Measurements from ENCODE around the gene FAF1.

The FAF1 gene

GRCh38 chr1:50831300-50832061 lies 128.6 kb downstream of the FAF1 start:
- Histone ChIP-seq H3K4me3 (ENCODE audit: low read depth, low read length) (no peak overlapping the region), H3K4me1 (ENCODE audit: control insufficient read depth, insufficient read depth, low read length) (no peaks in the 10 kb centered on the region), H3K27ac (ENCODE audit: extremely low read depth, low read depth, low read length) (no peak overlapping the region), H3K9me3 (ENCODE audit: control insufficient read depth, insufficient read depth, low read depth, low read length) (no peaks in the 10 kb centered on the region), H3K36me3 (ENCODE audit: control insufficient read depth in 2 of 2, insufficient read depth in 1 of 2, low read length in 2 of 2) (no peaks in the 10 kb centered on the region)
- POLR2A ChIA-PET, result interaction anchor here (0.6 kb wide), 1 partner anchor 351 kb away, joined by 5 read pairs; no protein-coding TSS in a partner anchor
- TF ChIP-seq ZNF610 (tag by site-specific recombination; IDR thresholded peaks at IDR 0.05; ENCODE audit: borderline replicate concordance) (peak; percentile 98; the same call in 1 of the 2 replicates), ZNF280C (tag by site-specific recombination; IDR thresholded peaks at IDR 0.05) (no peak)
- CTCF ChIA-PET, result interaction anchor here (0.6 to 1.1 kb wide), 2 partner anchors 57 to 605 kb away, joined by 3 to 4 read pairs; no protein-coding TSS in a partner anchor

- no peaks in the 10 kb centered on the region for H3K4me1 ChIP-seq (ENCODE audit: control insufficient read depth, insufficient read depth, low read length)
- H3K9me3 ChIP-seq (ENCODE audit: control insufficient read depth, insufficient read depth, low read depth, low read length), result no peaks in the 10 kb centered on the region
- H3K36me3 ChIP-seq (ENCODE audit: control insufficient read depth in 2 of 2, insufficient read depth in 1 of 2, low read length in 2 of 2), result no peaks in the 10 kb centered on the region
- TF ChIP-seq ZNF292 (tag by site-specific recombination; IDR thresholded peaks at IDR 0.05; ENCODE audit: borderline replicate concordance, low read depth), result no peak
- TF ChIP-seq ZBTB7A (tag by site-specific recombination; IDR thresholded peaks at IDR 0.05; ENCODE audit: low read depth), result no peak
- no peak for TF ChIP-seq OVOL3 (tag by site-specific recombination; IDR thresholded peaks at IDR 0.05)
- TF ChIP-seq PRDM1 (tag by site-specific recombination; IDR thresholded peaks at IDR 0.05), result no peak
- TF ChIP-seq, protein P1, sequence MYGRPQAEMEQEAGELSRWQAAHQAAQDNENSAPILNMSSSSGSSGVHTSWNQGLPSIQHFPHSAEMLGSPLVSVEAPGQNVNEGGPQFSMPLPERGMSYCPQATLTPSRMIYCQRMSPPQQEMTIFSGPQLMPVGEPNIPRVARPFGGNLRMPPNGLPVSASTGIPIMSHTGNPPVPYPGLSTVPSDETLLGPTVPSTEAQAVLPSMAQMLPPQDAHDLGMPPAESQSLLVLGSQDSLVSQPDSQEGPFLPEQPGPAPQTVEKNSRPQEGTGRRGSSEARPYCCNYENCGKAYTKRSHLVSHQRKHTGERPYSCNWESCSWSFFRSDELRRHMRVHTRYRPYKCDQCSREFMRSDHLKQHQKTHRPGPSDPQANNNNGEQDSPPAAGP (tag by site-specific recombination; IDR thresholded peaks at IDR 0.05), result no peak
- TF ChIP-seq, protein P2, sequence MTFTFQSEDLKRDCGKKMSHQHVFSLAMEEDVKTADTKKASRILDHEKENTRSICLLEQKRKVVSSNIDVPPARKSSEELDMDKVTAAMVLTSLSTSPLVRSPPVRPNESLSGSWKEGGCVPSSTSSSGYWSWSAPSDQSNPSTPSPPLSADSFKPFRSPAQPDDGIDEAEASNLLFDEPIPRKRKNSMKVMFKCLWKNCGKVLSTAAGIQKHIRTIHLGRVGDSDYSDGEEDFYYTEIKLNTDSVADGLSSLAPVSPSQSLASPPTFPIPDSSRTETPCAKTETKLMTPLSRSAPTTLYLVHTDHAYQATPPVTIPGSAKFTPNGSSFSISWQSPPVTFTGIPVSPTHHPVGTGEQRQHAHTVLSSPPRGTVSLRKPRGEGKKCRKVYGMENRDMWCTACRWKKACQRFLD (tag by site-specific recombination; IDR thresholded peaks at IDR 0.05), result no peak
- TF ChIP-seq, protein P3, sequence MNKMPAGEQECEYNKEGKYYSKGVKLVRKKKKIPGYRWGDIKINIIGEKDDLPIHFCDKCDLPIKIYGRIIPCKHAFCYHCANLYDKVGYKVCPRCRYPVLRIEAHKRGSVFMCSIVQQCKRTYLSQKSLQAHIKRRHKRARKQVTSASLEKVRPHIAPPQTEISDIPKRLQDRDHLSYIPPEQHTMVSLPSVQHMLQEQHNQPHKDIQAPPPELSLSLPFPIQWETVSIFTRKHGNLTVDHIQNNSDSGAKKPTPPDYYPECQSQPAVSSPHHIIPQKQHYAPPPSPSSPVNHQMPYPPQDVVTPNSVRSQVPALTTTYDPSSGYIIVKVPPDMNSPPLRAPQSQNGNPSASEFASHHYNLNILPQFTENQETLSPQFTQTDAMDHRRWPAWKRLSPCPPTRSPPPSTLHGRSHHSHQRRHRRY (tag by site-specific recombination; IDR thresholded peaks at IDR 0.05), result no peak
- H3K4me3 ChIP-seq (ENCODE audit: low read depth, low read length), result no peak overlapping the region
- H3K27ac ChIP-seq (ENCODE audit: extremely low read depth, low read depth, low read length), result no peak overlapping the region
- ChIA-PET POLR2A (interaction anchor here (0.6 kb wide), 1 partner anchor 352 kb away, joined by 5 read pairs; no protein-coding TSS in a partner anchor), CTCF (interaction anchor here (1.1 kb wide), 1 partner anchor 56 kb away, joined by 3 read pairs; no protein-coding TSS in a partner anchor)
These were observed 129.4 kb downstream of the FAF1 start for GRCh38 chr1:50830621-50831020.

DNA sequence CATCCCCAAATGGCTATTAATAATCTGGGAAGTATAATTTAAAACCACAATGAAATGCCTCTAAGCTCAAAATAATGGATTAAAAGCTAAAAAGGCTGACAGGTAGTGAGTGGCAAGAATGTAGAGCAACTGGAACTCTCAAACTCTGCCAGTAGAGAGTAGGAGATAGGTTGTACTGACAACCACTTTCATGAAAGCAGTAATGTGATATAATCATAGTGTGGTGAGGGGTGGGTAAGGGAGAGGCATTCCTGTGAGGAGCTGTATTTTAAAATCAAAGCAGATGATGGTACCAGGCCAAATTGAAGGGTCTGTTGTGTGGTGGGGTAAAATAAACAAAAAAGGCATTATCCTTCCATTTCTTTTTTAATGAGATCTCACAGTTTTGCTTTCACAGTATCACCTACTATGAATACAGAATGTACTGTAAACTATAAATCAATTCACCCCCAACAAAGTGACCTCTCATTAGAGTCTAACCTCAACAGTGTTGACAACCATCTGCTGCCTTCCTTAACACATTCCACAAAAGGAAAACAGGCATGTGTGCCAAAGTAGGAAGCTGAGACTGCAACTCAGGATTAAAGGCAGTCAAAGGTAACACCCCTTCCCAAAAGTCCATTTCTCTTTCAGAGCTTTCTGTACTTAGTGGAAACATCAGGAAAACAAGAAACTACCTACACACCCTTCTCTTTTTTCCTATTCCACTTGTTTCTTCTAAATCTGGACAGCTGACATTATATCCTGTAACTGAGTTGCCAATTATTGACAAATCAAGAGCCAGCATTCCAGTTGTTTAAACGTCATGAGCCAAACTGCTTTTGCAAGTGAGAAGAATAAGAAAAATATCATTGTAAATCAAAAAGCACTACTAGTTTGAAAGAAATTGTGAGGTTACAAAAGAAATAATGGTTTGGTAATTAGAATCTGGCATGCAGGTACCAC lies 130.8 kb downstream of the FAF1 start:
- ChIA-PET POLR2A (no interaction called here), CTCF (interaction anchor here (0.7 kb wide), 2 partner anchors 101 to 219 kb away, joined by 3 read pairs; no protein-coding TSS in a partner anchor)
- H3K4me3 ChIP-seq (ENCODE audit: low read depth, low read length), result no peak overlapping the region
- H3K4me1 ChIP-seq (ENCODE audit: control insufficient read depth, insufficient read depth, low read length), result no peaks in the 10 kb centered on the region
- no peaks in the 10 kb centered on the region for H3K9me3 ChIP-seq (ENCODE audit: control insufficient read depth, insufficient read depth, low read depth, low read length)
- TF ChIP-seq ZNF112 (tag by site-specific recombination; IDR thresholded peaks at IDR 0.05) (no peak), ZNF132 (tag by site-specific recombination; IDR thresholded peaks at IDR 0.05; ENCODE audit: borderline replicate concordance) (no peak), KLF10 (tag by site-specific recombination; IDR thresholded peaks at IDR 0.05) (no peak), SP7 (tag by site-specific recombination; IDR thresholded peaks at IDR 0.05) (0 out of 2 replicates have a peak, but pooled peaks have one; percentile 21), ZNF664 (tag by site-specific recombination; IDR thresholded peaks at IDR 0.05) (no peak), GLIS1 (tag by site-specific recombination; IDR thresholded peaks at IDR 0.05) (peak; percentile 88), ZNF488 (tag by site-specific recombination; IDR thresholded peaks at IDR 0.05) (no peak), ZNF501 (tag by site-specific recombination; IDR thresholded peaks at IDR 0.05) (no peak), ZBTB21 (tag by site-specific recombination; IDR thresholded peaks at IDR 0.05) (no peak), ZNF555 (tag by site-specific recombination; conservative IDR thresholded peaks at IDR 0.05) (no peak)
- H3K36me3 ChIP-seq (ENCODE audit: control insufficient read depth in 2 of 2, insufficient read depth in 1 of 2, low read length in 2 of 2), result no peaks in the 10 kb centered on the region
- H3K27ac ChIP-seq (ENCODE audit: extremely low read depth, low read depth, low read length), result no peak overlapping the region

Data from HEK293 (cell line).